NB4 (cell line): Measurements from ENCODE around the gene PGBD5.

Experiments
- DNase-seq: peaks from one replicate; pipeline ENCODE4 v3.0.0; 2010; ENCODE audit warnings: low read depth
- H3K4me3 ChIP-seq: one replicate; pipeline ENCODE4 v1.5.1; 2011; ENCODE audit warnings: mild to moderate bottlenecking, low read depth, low read length, moderate library complexity
- MAX ChIP-seq: IDR thresholded peaks from 2 replicates; pipeline ENCODE4 v1.6.1; 2011; ENCODE audit warnings: low read depth, low read length
- MYC ChIP-seq: IDR thresholded peaks from 2 replicates; pipeline ENCODE4 v1.6.1; 2011; ENCODE audit warnings: low read depth, low read length
- POLR2A ChIP-seq: IDR thresholded peaks from 2 replicates; pipeline ENCODE4 v1.6.1; 2011; ENCODE audit warnings: mild to moderate bottlenecking; ENCODE audit not compliant: insufficient read length; ENCODE audit errors: extremely low read depth
- TF ChIP-seq, protein P1 (sequence below): IDR thresholded peaks from one replicate; pipeline ENCODE4 v1.5.1; 2012; ENCODE audit warnings: low read depth, low read length

Gene PGBD5

GRCh38 chr1:230271300-230272035, 154.7 kb downstream of the PGBD5 start:
- H3K4me3 ChIP-seq = no peak overlapping the region
- no peak for DNase-seq
- TF ChIP-seq MAX = no peak
- TF ChIP-seq POLR2A = no peak
- no peak for TF ChIP-seq MYC
- TF ChIP-seq, protein P1, sequence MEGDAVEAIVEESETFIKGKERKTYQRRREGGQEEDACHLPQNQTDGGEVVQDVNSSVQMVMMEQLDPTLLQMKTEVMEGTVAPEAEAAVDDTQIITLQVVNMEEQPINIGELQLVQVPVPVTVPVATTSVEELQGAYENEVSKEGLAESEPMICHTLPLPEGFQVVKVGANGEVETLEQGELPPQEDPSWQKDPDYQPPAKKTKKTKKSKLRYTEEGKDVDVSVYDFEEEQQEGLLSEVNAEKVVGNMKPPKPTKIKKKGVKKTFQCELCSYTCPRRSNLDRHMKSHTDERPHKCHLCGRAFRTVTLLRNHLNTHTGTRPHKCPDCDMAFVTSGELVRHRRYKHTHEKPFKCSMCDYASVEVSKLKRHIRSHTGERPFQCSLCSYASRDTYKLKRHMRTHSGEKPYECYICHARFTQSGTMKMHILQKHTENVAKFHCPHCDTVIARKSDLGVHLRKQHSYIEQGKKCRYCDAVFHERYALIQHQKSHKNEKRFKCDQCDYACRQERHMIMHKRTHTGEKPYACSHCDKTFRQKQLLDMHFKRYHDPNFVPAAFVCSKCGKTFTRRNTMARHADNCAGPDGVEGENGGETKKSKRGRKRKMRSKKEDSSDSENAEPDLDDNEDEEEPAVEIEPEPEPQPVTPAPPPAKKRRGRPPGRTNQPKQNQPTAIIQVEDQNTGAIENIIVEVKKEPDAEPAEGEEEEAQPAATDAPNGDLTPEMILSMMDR = no peak

DNA sequence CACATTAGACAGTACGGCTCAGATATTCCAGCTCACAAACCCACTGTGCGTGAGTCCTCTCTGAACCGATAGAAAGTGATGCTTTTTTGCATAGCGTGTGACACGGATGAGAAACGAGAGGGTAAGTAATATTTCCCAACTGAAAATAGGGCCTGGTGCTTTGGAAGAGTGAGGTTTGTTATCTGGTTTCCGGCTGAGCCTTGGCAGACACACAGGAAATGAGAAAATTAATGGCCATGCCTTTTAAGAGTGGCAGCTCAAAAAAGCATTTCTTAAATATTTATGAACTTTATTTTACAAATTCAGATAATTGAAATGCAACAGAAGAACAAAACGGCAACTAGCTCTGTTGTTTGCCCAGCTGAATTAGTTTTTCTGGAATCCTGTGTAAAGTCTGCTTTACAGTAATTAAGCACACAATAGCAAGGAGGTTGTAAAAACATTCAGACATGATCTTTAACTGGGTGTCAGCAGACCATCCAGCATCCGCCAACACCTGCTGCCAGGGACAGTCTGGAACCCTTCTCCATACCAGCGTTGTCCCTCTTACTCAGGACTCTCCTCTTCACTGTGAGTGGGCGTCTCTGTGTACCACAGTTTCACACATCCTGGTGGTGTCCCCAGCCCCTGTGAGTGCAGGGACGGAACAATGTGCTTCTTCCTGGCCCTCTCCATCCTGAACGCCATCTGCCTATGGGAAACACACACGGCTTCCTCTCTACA, 155.4 kb downstream of the PGBD5 start:
- DNase-seq = no peak
- H3K4me3 ChIP-seq = no peak overlapping the region
- no peak for TF ChIP-seq POLR2A
- TF ChIP-seq MAX = no peak
- TF ChIP-seq, protein P1 = no peak
- no peak for TF ChIP-seq MYC

DNA sequence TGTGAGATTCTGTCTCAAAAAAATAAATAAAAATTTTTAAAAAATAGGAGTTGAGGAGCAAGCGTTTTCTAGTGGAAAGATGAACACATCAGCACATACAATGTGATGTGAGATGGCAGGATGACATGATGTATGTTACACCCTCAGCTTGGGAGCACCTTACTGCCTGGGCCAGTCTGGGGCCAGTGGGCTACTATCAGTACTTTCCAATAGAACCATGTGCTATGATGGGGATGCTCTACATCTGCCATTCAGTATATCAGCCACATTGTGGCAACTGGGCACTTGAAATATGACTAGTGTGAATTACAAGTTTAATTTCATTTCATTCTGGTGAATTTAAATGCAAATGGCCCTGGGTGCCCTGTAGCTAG, 156.0 kb downstream of the PGBD5 start:
- DNase-seq = no peak
- no peak overlapping the region for H3K4me3 ChIP-seq
- TF ChIP-seq POLR2A (no peak), MAX (no peak), MYC (no peak)
- TF ChIP-seq, protein P1 = no peak

DNA sequence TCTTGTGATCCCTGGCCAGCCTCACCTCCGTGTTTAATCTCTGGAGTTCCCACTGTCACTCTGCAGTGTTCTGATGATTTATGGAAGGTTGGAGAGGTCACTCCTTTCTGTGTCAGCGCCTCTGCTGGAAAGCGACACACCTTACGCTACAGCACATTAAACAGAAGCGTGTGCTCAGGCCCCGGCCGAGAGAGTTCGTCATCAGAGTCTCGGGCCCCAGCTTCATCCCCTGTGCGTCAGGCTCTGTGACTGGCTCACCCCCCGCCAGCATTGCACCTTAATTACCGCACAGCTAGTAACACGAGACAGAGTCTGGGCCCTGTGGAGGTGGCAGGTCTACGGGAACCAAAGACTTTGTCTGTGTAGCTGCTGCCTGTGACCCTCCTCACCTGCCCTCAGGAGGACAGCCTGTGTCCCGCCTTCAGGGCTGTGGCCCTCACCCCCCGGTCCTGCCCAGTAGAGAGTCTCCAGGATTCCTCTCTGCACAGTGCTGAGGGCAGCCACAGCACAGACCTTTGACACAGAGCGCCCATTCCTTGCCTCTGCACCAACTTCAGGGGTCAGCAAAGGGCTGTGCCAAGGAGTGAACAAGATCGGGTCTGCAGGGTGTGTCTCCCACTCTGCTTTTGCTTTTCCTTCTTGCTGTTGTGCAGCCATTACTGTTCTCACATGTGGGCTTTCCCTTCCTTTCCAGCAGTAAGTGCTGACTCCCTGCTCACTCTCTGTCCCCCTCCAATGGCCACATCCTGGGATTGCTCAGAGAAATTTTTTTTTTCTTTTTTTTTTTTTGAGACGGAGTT, 157.6 kb downstream of the PGBD5 start:
- DNase-seq = peak; percentile 43
- no peak for TF ChIP-seq MYC
- TF ChIP-seq MAX = no peak
- TF ChIP-seq, protein P1 = peak; percentile 48
- TF ChIP-seq POLR2A = no peak

DNA sequence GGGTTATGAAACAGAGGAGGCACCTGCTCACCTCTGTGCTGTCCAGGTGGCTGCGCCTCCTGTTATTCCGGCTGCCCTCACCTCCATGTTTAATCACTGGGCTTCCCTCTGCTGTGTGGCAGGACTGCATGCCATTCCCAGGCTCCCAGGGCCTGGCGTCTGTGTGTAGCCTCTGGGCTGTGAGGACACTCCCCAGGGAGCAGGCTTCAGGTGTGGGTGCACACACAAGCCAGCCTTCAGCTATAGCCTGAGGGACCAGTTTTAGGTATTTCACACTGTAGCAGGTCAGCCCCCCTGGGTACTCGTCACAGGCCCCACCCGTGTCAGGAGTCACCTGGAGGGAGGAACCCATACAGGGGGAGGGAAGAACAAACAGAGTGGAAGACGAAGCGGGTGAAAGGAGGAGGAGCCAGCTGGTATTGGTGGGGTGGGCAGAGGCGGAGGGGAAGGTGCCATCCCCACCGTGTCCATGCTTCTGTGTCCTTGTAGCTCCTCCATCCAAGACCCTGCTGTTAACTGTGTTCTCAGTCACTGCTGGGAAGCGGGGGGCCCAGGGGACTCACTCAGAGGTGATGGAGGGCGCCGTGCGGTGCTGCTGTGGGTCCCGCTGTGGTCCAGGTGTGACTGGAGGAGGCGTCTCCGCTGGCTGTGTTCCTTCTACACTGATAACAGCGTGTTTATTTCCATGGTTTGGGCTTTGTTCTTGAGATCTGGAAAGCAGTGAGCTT, 158.6 kb downstream of the PGBD5 start:
- no peak for TF ChIP-seq MAX
- TF ChIP-seq POLR2A = no peak
- TF ChIP-seq, protein P1 = no peak
- no peak for TF ChIP-seq MYC
- H3K4me3 ChIP-seq = no peak overlapping the region
- no peak for DNase-seq

More for the DNA sequence above, 157.6 kb downstream of the PGBD5 start:
- no peak overlapping the region for H3K4me3 ChIP-seq
